H9 (cell line): Measurements from ENCODE around the gene LPP. TPM values are rescaled to one million over a fixed set of nuclear protein-coding genes. Genes with fewer than 3 reads are reported as not detected.

Experiments
- DNase-seq: peaks from one replicate; pipeline ENCODE4 v3.0.0-alpha.2; 2017
- H2AFZ ChIP-seq: one replicate; pipeline ENCODE4 v1.6.1; 2013; ENCODE audit warnings: mild to moderate bottlenecking, low read length, control low read depth, moderate library complexity
- H2AK5ac ChIP-seq: 2 replicates; pipeline ENCODE4 v1.6.1; 2013; ENCODE audit warnings: low read length, control low read depth, mixed read lengths; ENCODE audit not compliant: insufficient read length
- H2BK120ac ChIP-seq: one replicate; pipeline ENCODE4 v1.6.1; 2013; ENCODE audit warnings: low read depth, mild to moderate bottlenecking, low read length, control low read depth, inconsistent platforms; ENCODE audit not compliant: poor library complexity, severe bottlenecking
- H2BK12ac ChIP-seq: 2 replicates; pipeline ENCODE4 v1.6.1; 2013; ENCODE audit warnings: low read length, control low read depth, mixed read lengths, low read depth; ENCODE audit not compliant: insufficient read length
- H2BK15ac ChIP-seq: 2 replicates; pipeline ENCODE4 v1.6.1; 2013; ENCODE audit warnings: low read depth, low read length, control low read depth
- H2BK20ac ChIP-seq: one replicate; pipeline ENCODE4 v1.6.1; 2013; ENCODE audit warnings: low read depth, mild to moderate bottlenecking, low read length, control low read depth, inconsistent platforms; ENCODE audit not compliant: poor library complexity, severe bottlenecking
- H2BK5ac ChIP-seq: 2 replicates; pipeline ENCODE4 v1.6.1; 2013; ENCODE audit warnings: low read length, control low read depth, mixed read lengths; ENCODE audit not compliant: insufficient read length
- H3K14ac ChIP-seq: 2 replicates; pipeline ENCODE4 v1.6.1; 2013; ENCODE audit warnings: low read length, control low read depth; ENCODE audit not compliant: insufficient read depth
- H3K18ac ChIP-seq: 2 replicates; pipeline ENCODE4 v1.6.1; 2013; ENCODE audit warnings: low read depth, mild to moderate bottlenecking, mixed read lengths, low read length, control low read depth; ENCODE audit not compliant: insufficient read length
- H3K23ac ChIP-seq: 2 replicates; pipeline ENCODE4 v1.6.1; 2013; ENCODE audit warnings: low read length, control low read depth, mixed read lengths, low read depth; ENCODE audit not compliant: insufficient read length
- H3K23me2 ChIP-seq: 2 replicates; pipeline ENCODE4 v1.6.1; 2013; ENCODE audit warnings: low read depth, mild to moderate bottlenecking, mixed read lengths, low read length, control low read depth; ENCODE audit not compliant: insufficient read length, poor library complexity, severe bottlenecking
- H3K27ac ChIP-seq: 2 replicates; pipeline ENCODE4 v1.5.1; 2013; ENCODE audit warnings: low read length, control low read depth, mixed read lengths, low read depth; ENCODE audit not compliant: insufficient read length
- H3K27me3 ChIP-seq: 2 replicates; pipeline ENCODE4 v1.6.1; 2013; ENCODE audit warnings: low read length, control low read depth, inconsistent platforms; ENCODE audit not compliant: insufficient read depth
- H3K4ac ChIP-seq: 2 replicates; pipeline ENCODE4 v1.6.1; 2013; ENCODE audit warnings: low read depth, mild to moderate bottlenecking, control low read depth, inconsistent platforms, low read length, moderate library complexity
- H3K4me1 ChIP-seq: 2 replicates; pipeline ENCODE4 v1.6.1; 2013; ENCODE audit warnings: low read length, control low read depth, inconsistent platforms; ENCODE audit not compliant: insufficient read depth
- H3K4me2 ChIP-seq: 2 replicates; pipeline ENCODE4 v1.6.1; 2013; ENCODE audit warnings: low read length, control low read depth, mixed read lengths; ENCODE audit not compliant: insufficient read length, insufficient read depth
- H3K56ac ChIP-seq: 2 replicates; pipeline ENCODE4 v1.6.1; 2013; ENCODE audit warnings: low read depth, mild to moderate bottlenecking, mixed read lengths, low read length, control low read depth; ENCODE audit not compliant: insufficient read length
- H3K79me1 ChIP-seq: 2 replicates; pipeline ENCODE4 v1.6.1; 2013; ENCODE audit warnings: low read depth, mild to moderate bottlenecking, moderate library complexity, low read length, control low read depth, inconsistent platforms; ENCODE audit not compliant: insufficient read depth, poor library complexity, severe bottlenecking
- H3K79me2 ChIP-seq: 2 replicates; pipeline ENCODE4 v1.6.1; 2013; ENCODE audit warnings: low read length, control low read depth, inconsistent platforms; ENCODE audit not compliant: insufficient read depth
- H3K9ac ChIP-seq: 2 replicates; pipeline ENCODE4 v1.6.1; 2013; ENCODE audit warnings: low read length, control low read depth, mixed read lengths; ENCODE audit not compliant: insufficient read length; ENCODE audit errors: extremely low read depth
- H3K9me3 ChIP-seq: one replicate; pipeline ENCODE4 v1.6.1; 2013; ENCODE audit warnings: low read depth, low read length, inconsistent platforms; ENCODE audit not compliant: control insufficient read depth
- H3T11ph ChIP-seq: one replicate; pipeline ENCODE4 v1.6.1; 2013; ENCODE audit warnings: mild to moderate bottlenecking, low read length, control low read depth, inconsistent platforms
- H4K20me1 ChIP-seq: one replicate; pipeline ENCODE4 v1.6.1; 2013; ENCODE audit not compliant: control insufficient read depth, insufficient read length, insufficient read depth
- H4K5ac ChIP-seq: 2 replicates; pipeline ENCODE4 v1.6.1; 2013; ENCODE audit warnings: low read depth, mild to moderate bottlenecking, mixed read lengths, low read length, control low read depth; ENCODE audit not compliant: insufficient read length
- H4K8ac ChIP-seq: replicated peaks from 2 replicates; pipeline ENCODE4 v1.6.1; 2013; ENCODE audit warnings: low read length, control low read depth, mixed read lengths, low read depth; ENCODE audit not compliant: insufficient read length
- H4K91ac ChIP-seq: 2 replicates; pipeline ENCODE4 v1.6.1; 2013; ENCODE audit warnings: low read depth, mild to moderate bottlenecking, moderate library complexity, mixed read lengths, low read length, control low read depth; ENCODE audit not compliant: insufficient read length
- H3K27ac Mint-ChIP-seq, 3 experiments: 2 replicates in 2 of 3; 3 replicates in 1 of 3; pipeline ENCODE4 v1.8.0; 2020 to 2021; ENCODE audit warnings: mixed read lengths in 3 of 3, mild to moderate bottlenecking in 1 of 3, moderate library complexity in 1 of 3
- H3K27me3 Mint-ChIP-seq: 2 replicates; pipeline ENCODE4 v1.8.0; 2021; ENCODE audit warnings: low read depth, mild to moderate bottlenecking, moderate library complexity, mixed read lengths
- H3K36me3 Mint-ChIP-seq, 3 experiments: 2 replicates in 2 of 3; 3 replicates in 1 of 3; pipeline ENCODE4 v1.8.0; 2020 to 2021; ENCODE audit warnings: low read depth in 3 of 3, mixed read lengths in 3 of 3; ENCODE audit not compliant: insufficient read depth in 1 of 3
- H3K4me1 Mint-ChIP-seq, 2 experiments: 2 replicates each; pipeline ENCODE4 v1.8.0; 2020; ENCODE audit warnings: mixed read lengths in 2 of 2
- H3K4me3 Mint-ChIP-seq, 2 experiments: 2 replicates in 1 of 2; 3 replicates in 1 of 2; pipeline ENCODE4 v1.8.0; 2020 to 2021; ENCODE audit warnings: mild to moderate bottlenecking in 2 of 2, mixed read lengths in 2 of 2, moderate library complexity in 1 of 2
- H3K9me3 Mint-ChIP-seq, 2 experiments: 2 replicates in 1 of 2; 3 replicates in 1 of 2; pipeline ENCODE4 v1.8.0; 2020; ENCODE audit warnings: mild to moderate bottlenecking in 2 of 2, mixed read lengths in 2 of 2, moderate library complexity in 1 of 2
- CTCF ChIP-seq: fragments of 200-600 bp; sonication (generic); conservative IDR thresholded peaks from 3 replicates; pipeline ENCODE4 v1.8.0; 2021; ENCODE audit warnings: antibody characterized with exemption, mild to moderate bottlenecking
- WGBS: extraction: QIAGEN DNeasy Blood & Tissue Kit; methylation state at CpG from one replicate; pipeline ENCODE4 v1.1.7; 2013; ENCODE audit warnings: missing lambda C conversion rate, low lambda C conversion rate, mixed read lengths; ENCODE audit not compliant: insufficient read length; ENCODE audit errors: extremely low coverage; 5-methylcytosine and 5-hydroxymethylcytosine counted together
- total RNA-seq: library from RNA; stranded (reverse); gene quantifications from 2 replicates; pipeline ENCODE4 v1.2.1, GENCODE V29; 2021

LPP gene
- total RNA-seq, 1 experiment from 2014 or later = 64.6 TPM

- no peak for DNase-seq
- no peak overlapping the region for H3K4ac ChIP-seq
- WGBS = no CpG with 5 or more reads among the region's 3 CpGs
Observed at GRCh38 chr3:188553569-188553968, 399.6 kb downstream of the LPP start.

More at GRCh38 chr3:188553569-188553968, 399.6 kb downstream of the LPP start:
- Histone ChIP-seq H4K91ac (no peak overlapping the region), H3K79me2 (no peaks in the 10 kb centered on the region), H2BK15ac (no peak overlapping the region), H2BK20ac (no peak overlapping the region), H3K9me3 (no peaks in the 10 kb centered on the region), H3K23ac (no peak overlapping the region), H3T11ph (no peak overlapping the region), H3K18ac (no peak overlapping the region), H4K5ac (no peak overlapping the region), H3K4me1 (no peaks in the 10 kb centered on the region), H2BK12ac (no peak overlapping the region), H4K8ac (no peak overlapping the region), H4K20me1 (no peaks in the 10 kb centered on the region), H2BK5ac (no peak overlapping the region), H2AK5ac (no peak overlapping the region), H3K4me2 (no peak overlapping the region), H3K56ac (no peak overlapping the region), H3K79me1 (no peaks in the 10 kb centered on the region), H2AFZ (no peak overlapping the region), H3K14ac (no peak overlapping the region), H3K9ac (no peak overlapping the region), H3K27ac (no peak overlapping the region), H2BK120ac (no peak overlapping the region), H3K23me2 (no peaks in the 10 kb centered on the region), H3K27me3 (no peaks in the 10 kb centered on the region)
- H3K27me3 Mint-ChIP-seq = no peaks in the 10 kb centered on the region
- H3K36me3 Mint-ChIP-seq = no peaks in the 10 kb centered on the region
- H3K9me3 Mint-ChIP-seq = no peaks in the 10 kb centered on the region
- no peak overlapping the region for H3K27ac Mint-ChIP-seq
- H3K4me1 Mint-ChIP-seq = no peaks in the 10 kb centered on the region
- TF ChIP-seq CTCF = no peak
- no peak overlapping the region for H3K4me3 Mint-ChIP-seq
